ENCODE data around the gene PPEF1. TPM values are rescaled to one million over a fixed set of nuclear protein-coding genes. Genes with fewer than 3 reads are reported as not detected.
"Not testable (repeated sequence)": the region's sequence is repeated elsewhere in the genome, so short reads cannot be mapped to it uniquely, and the experiment has no call there.

The PPEF1 gene
- total RNA-seq, 1 donor from 2014 or later, result not detected

DNA sequence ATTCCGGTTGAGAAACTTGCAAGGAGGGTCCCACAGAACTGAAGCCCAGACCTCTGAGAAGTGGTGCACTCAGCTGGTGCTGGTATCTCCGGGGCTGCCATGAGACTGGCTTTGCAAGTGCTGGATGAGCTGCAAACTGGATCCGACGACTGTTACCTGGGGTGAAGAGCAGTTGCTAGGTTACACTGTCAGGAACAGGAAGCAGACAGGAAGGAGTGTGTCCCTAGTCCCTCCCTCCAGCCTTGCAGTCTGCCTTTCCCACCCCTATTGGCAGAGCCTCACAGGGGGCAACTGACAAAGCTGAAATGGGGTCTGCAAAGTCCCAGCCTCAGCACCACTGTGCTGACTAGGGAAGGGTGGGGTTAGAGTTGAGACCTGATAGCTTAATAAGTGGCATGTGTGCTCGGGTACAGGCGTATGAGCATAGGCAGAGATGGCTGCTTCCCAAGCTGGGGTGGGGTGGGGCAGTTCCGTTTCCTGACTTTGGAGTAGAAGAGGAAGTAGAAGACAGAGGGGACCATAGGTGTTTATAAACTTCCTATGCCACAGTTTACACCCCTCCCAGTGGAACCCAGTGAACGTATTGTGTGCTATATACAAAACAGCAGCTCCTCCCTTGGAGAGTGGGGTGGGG lies 18.0 kb downstream of the PPEF1 start:
- H3K4me3 Mint-ChIP-seq (ENCODE audit: unreplicated experiment), result no peak overlapping the region
- peaks cover 5% of the 10 kb centered on the region for H3K4me1 Mint-ChIP-seq (ENCODE audit: low read depth, unreplicated experiment)
- Histone ChIP-seq H2AFZ (ENCODE audit: low read depth, low read length) (no peak overlapping the region), H3K9me3 (ENCODE audit: insufficient read depth, low read depth, low read length) (no peaks in the 10 kb centered on the region), H3K9ac (ENCODE audit: low read length) (no peak overlapping the region), H3K4me3 (ENCODE audit: insufficient read depth, low read depth, low read length) (no peak overlapping the region), H3K4me2 (ENCODE audit: low read length) (no peak overlapping the region), H3K27me3 (ENCODE audit: insufficient read depth, low read length) (no peaks in the 10 kb centered on the region), H3K27ac (ENCODE audit: low read depth, low read length) (no peak overlapping the region), H3K79me2 (ENCODE audit: insufficient read depth, low read length) (no peaks in the 10 kb centered on the region), H4K20me1 (ENCODE audit: insufficient read depth, low read length) (no peaks in the 10 kb centered on the region), H3K4me1 (ENCODE audit: insufficient read depth, low read length) (no peaks in the 10 kb centered on the region), H3K36me3 (ENCODE audit: insufficient read depth, low read length) (no peaks in the 10 kb centered on the region)
- DNase-seq (ENCODE audit: low read depth) (no peak), FAIRE-seq (no peak)
- H3K27ac Mint-ChIP-seq (ENCODE audit: unreplicated experiment), result no peak overlapping the region
- H3K36me3 Mint-ChIP-seq (ENCODE audit: low read depth, unreplicated experiment), result no peaks in the 10 kb centered on the region
- no peak for TF ChIP-seq EZH2 (IDR thresholded peaks at IDR 0.05; ENCODE audit: insufficient read depth, low read length)
- TF ChIP-seq, protein P1, sequence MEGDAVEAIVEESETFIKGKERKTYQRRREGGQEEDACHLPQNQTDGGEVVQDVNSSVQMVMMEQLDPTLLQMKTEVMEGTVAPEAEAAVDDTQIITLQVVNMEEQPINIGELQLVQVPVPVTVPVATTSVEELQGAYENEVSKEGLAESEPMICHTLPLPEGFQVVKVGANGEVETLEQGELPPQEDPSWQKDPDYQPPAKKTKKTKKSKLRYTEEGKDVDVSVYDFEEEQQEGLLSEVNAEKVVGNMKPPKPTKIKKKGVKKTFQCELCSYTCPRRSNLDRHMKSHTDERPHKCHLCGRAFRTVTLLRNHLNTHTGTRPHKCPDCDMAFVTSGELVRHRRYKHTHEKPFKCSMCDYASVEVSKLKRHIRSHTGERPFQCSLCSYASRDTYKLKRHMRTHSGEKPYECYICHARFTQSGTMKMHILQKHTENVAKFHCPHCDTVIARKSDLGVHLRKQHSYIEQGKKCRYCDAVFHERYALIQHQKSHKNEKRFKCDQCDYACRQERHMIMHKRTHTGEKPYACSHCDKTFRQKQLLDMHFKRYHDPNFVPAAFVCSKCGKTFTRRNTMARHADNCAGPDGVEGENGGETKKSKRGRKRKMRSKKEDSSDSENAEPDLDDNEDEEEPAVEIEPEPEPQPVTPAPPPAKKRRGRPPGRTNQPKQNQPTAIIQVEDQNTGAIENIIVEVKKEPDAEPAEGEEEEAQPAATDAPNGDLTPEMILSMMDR (IDR thresholded peaks at IDR 0.05; ENCODE audit: insufficient read depth, low read depth, low read length), result no peak
- no peaks in the 10 kb centered on the region for H3K27me3 Mint-ChIP-seq (ENCODE audit: low read depth, unreplicated experiment)
- H3K9me3 Mint-ChIP-seq (ENCODE audit: unreplicated experiment), result no peaks in the 10 kb centered on the region

DNA sequence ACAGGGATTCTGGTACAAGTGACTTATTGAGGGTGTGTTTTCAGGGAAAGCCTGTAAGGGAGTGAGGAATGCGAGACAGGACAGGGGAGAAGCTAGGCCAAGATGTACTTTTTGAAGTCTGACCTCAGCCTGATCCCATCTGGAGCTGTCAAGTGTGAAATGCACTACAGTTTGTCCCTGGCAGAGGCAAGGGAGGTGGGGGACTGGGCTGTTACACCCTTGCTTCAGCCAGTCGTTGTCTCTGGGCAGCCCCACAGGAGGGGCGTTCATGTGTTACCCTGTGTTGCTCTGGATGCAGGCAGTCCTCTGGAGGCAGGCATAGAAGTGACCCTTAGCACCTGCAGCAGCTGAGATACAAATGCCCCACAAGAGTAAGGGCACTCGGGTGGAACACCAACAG lies 25.8 kb downstream of the PPEF1 start:
- H3K79me2 ChIP-seq (ENCODE audit: insufficient read depth, low read length), result no peaks in the 10 kb centered on the region
- H3K4me3 ChIP-seq (ENCODE audit: insufficient read depth, low read depth, low read length), result no peak overlapping the region
- no peak overlapping the region for H2AFZ ChIP-seq (ENCODE audit: low read depth, low read length)
- no peak for TF ChIP-seq EZH2 (IDR thresholded peaks at IDR 0.05; ENCODE audit: insufficient read depth, low read length)
- TF ChIP-seq, protein P1 (IDR thresholded peaks at IDR 0.05; ENCODE audit: insufficient read depth, low read depth, low read length), result no peak
- H3K36me3 ChIP-seq (ENCODE audit: insufficient read depth, low read length), result no peaks in the 10 kb centered on the region
- no peaks in the 10 kb centered on the region for H3K4me1 Mint-ChIP-seq (ENCODE audit: low read depth, unreplicated experiment)
- no peaks in the 10 kb centered on the region for H3K27me3 ChIP-seq (ENCODE audit: insufficient read depth, low read length)
- no peak overlapping the region for H3K27ac Mint-ChIP-seq (ENCODE audit: unreplicated experiment)
- H3K9ac ChIP-seq (ENCODE audit: low read length), result no peak overlapping the region
- no peaks in the 10 kb centered on the region for H3K36me3 Mint-ChIP-seq (ENCODE audit: low read depth, unreplicated experiment)
- H4K20me1 ChIP-seq (ENCODE audit: insufficient read depth, low read length), result no peaks in the 10 kb centered on the region
- no peaks in the 10 kb centered on the region for H3K9me3 ChIP-seq (ENCODE audit: insufficient read depth, low read depth, low read length)
- no peak overlapping the region for H3K4me3 Mint-ChIP-seq (ENCODE audit: unreplicated experiment)
- H3K27ac ChIP-seq (ENCODE audit: low read depth, low read length), result no peak overlapping the region
- no peaks in the 10 kb centered on the region for H3K4me1 ChIP-seq (ENCODE audit: insufficient read depth, low read length)
- FAIRE-seq (no peak), DNase-seq (ENCODE audit: low read depth) (no peak)
- H3K9me3 Mint-ChIP-seq (ENCODE audit: unreplicated experiment), result peaks cover 2% of the 10 kb centered on the region
- H3K27me3 Mint-ChIP-seq (ENCODE audit: low read depth, unreplicated experiment), result no peaks in the 10 kb centered on the region
- no peak overlapping the region for H3K4me2 ChIP-seq (ENCODE audit: low read length)

DNA sequence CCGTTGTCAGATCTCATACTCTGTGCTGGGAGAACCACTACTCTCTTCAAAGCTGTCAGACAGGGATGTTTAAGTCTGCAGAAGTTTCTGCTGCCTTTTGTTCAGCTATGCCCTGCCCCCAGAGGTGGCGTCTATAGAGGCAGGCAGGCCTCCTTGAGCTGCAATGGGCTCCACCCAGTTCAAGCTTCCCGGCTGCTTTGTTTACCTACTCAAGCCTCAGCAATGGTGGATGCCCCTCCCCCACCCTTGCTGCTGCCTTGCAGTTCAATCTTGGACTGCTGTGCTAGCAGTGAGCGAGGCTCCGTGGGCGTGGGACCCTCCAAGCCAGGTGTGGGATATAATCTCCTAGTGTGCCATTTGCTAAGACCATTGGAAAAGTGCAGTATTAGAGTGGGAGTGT lies 32.2 kb downstream of the PPEF1 start:
- DNase-seq (ENCODE audit: low read depth); H3K4me3 ChIP-seq (ENCODE audit: insufficient read depth, low read depth, low read length); H4K20me1 ChIP-seq (ENCODE audit: insufficient read depth, low read length); H3K4me2 ChIP-seq (ENCODE audit: low read length); H3K4me3 Mint-ChIP-seq (ENCODE audit: unreplicated experiment); H3K4me1 ChIP-seq (ENCODE audit: insufficient read depth, low read length); H3K9ac ChIP-seq (ENCODE audit: low read length); H3K9me3 Mint-ChIP-seq (ENCODE audit: unreplicated experiment); H3K27me3 Mint-ChIP-seq (ENCODE audit: low read depth, unreplicated experiment); H3K79me2 ChIP-seq (ENCODE audit: insufficient read depth, low read length); H3K27ac ChIP-seq (ENCODE audit: low read depth, low read length); H3K9me3 ChIP-seq (ENCODE audit: insufficient read depth, low read depth, low read length); H3K36me3 ChIP-seq (ENCODE audit: insufficient read depth, low read length); H3K27me3 ChIP-seq (ENCODE audit: insufficient read depth, low read length); H3K27ac Mint-ChIP-seq (ENCODE audit: unreplicated experiment); H2AFZ ChIP-seq (ENCODE audit: low read depth, low read length); H3K4me1 Mint-ChIP-seq (ENCODE audit: low read depth, unreplicated experiment); FAIRE-seq; H3K36me3 Mint-ChIP-seq (ENCODE audit: low read depth, unreplicated experiment): not testable (repeated sequence)
